ENCODE results near the gene COPE.

DNA sequence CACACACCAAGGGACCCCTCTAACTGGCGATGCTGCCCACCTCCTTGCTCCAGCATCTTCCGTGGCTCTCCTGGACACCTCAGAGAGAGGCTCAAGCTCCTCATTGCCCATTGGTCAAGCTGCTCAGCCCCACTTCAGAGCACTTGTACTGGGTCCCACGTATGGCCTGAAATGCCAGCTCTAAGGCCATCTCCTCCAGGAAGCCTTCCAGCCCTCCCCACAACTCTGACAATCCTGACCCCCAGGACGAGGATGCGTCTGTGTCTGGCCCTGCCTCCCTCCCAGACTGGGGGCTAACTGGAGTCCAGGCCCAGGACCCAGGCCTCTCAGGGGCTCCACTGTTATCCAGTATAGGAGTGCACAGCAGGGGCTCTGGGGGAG, 29.8 kb upstream of the COPE start:
- TF ChIP-seq, protein P1, sequence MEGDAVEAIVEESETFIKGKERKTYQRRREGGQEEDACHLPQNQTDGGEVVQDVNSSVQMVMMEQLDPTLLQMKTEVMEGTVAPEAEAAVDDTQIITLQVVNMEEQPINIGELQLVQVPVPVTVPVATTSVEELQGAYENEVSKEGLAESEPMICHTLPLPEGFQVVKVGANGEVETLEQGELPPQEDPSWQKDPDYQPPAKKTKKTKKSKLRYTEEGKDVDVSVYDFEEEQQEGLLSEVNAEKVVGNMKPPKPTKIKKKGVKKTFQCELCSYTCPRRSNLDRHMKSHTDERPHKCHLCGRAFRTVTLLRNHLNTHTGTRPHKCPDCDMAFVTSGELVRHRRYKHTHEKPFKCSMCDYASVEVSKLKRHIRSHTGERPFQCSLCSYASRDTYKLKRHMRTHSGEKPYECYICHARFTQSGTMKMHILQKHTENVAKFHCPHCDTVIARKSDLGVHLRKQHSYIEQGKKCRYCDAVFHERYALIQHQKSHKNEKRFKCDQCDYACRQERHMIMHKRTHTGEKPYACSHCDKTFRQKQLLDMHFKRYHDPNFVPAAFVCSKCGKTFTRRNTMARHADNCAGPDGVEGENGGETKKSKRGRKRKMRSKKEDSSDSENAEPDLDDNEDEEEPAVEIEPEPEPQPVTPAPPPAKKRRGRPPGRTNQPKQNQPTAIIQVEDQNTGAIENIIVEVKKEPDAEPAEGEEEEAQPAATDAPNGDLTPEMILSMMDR (IDR thresholded peaks at IDR 0.05) = no peak
- TF ChIP-seq POLR2AphosphoS5 (IDR thresholded peaks at IDR 0.05; ENCODE audit: low read depth, low read length) = no peak
- TF ChIP-seq, protein P2, sequence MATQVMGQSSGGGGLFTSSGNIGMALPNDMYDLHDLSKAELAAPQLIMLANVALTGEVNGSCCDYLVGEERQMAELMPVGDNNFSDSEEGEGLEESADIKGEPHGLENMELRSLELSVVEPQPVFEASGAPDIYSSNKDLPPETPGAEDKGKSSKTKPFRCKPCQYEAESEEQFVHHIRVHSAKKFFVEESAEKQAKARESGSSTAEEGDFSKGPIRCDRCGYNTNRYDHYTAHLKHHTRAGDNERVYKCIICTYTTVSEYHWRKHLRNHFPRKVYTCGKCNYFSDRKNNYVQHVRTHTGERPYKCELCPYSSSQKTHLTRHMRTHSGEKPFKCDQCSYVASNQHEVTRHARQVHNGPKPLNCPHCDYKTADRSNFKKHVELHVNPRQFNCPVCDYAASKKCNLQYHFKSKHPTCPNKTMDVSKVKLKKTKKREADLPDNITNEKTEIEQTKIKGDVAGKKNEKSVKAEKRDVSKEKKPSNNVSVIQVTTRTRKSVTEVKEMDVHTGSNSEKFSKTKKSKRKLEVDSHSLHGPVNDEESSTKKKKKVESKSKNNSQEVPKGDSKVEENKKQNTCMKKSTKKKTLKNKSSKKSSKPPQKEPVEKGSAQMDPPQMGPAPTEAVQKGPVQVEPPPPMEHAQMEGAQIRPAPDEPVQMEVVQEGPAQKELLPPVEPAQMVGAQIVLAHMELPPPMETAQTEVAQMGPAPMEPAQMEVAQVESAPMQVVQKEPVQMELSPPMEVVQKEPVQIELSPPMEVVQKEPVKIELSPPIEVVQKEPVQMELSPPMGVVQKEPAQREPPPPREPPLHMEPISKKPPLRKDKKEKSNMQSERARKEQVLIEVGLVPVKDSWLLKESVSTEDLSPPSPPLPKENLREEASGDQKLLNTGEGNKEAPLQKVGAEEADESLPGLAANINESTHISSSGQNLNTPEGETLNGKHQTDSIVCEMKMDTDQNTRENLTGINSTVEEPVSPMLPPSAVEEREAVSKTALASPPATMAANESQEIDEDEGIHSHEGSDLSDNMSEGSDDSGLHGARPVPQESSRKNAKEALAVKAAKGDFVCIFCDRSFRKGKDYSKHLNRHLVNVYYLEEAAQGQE (IDR thresholded peaks at IDR 0.05; ENCODE audit: insufficient read depth in 1 of 2, low read depth in 2 of 2, low read length in 1 of 2) = no peak
- TF ChIP-seq TCF7L2 (IDR thresholded peaks at IDR 0.05; ENCODE audit: low read depth, low read length) = no peak
- no peak for TF ChIP-seq SIN3A (IDR thresholded peaks at IDR 0.05; ENCODE audit: borderline replicate concordance, insufficient read depth, low read depth, low read length)

Data from Panc1 (cell line).